Tongue (tissue), 2 donors: ENCODE data around the gene PFN3. TPM values are rescaled to one million over a fixed set of nuclear protein-coding genes. Genes with fewer than 3 reads are reported as not detected.

Source experiments
- DNase-seq: peaks from one replicate; pipeline ENCODE4 v3.0.0-alpha.2; 2015
- total RNA-seq: library from RNA; depleted of rRNA; stranded (reverse); fragments of >200 nt; gene quantifications from one replicate; pipeline ENCODE4 v1.2.3, GENCODE V29; 2014

Gene PFN3
- total RNA-seq, 1 donor from 2014 or later, result not detected

GRCh38 chr5:177437623-177438022, 37.2 kb upstream of the PFN3 start:
- no peak for DNase-seq

DNA sequence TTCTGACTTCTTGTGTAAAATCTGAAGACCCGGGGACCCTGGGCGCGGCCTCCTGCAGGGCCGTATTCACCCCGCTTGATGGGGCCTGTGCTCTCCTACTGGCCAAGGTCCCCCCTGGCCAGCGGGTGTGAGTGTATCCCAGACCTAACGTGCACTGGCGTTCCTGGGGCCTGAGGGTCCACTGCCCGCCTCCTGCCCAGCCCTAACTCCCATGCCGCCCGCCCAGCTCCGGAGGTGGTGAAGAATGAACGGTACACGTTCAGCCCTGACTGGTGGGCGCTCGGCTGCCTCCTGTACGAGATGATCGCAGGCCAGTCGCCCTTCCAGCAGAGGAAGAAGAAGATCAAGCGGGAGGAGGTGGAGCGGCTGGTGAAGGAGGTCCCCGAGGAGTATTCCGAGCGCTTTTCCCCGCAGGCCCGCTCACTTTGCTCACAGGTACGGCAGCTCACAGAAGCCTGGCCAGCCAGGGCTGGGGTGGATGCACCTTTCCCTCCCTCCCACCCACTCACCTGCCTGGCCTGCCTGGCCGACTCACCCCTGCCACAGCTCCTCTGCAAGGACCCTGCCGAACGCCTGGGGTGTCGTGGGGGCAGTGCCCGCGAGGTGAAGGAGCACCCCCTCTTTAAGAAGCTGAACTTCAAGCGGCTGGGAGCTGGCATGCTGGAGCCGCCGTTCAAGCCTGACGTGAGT, 35.5 kb upstream of the PFN3 start:
- no peak for DNase-seq

- DNase-seq, result no peak
Observed at GRCh38 chr5:177434942-177435738, 34.7 kb upstream of the PFN3 start.

DNA sequence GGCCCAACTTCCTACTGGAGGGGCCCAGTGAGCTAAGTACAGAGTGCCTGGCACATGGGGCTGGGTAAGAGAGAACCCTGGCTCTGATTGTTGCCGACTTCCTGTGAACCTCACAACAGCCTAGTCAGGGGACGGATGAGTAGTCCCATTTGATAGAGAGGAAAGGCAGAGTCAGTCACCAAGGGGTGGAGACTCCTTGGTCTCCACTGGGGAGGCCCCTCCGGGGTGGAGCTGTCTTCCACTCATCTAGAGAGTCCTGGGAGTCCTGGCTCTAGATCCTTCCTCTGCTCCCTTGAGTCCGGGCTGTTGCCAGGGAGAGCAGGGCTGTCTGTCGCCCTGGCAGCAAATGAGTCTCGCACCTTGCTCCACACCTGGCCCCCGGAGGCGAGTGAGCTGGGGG, 34.0 kb upstream of the PFN3 start:
- no peak for DNase-seq

DNA sequence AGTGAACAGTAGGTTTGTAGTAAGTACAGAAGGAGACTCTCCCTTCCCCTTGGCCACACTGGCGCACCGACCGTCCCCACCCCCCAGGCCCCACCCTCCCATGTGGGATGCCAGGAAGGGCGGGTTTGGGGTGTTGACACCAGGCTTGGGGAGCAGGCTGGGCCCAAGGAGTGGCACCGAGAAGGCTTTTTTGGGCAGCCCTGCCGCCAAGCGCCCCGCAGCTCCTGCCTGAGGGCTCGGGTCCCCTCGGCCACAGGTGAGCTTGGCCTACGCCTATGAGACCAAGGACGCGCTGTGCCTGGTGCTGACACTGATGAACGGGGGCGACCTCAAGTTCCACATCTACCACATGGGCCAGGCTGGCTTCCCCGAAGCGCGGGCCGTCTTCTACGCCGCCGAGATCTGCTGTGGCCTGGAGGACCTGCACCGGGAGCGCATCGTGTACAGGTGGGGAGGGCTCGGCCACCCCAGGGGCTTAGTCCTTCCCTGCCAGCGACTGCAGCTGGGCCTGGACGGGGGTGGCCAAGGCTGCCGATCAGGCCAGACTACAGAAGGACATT, 33.3 kb upstream of the PFN3 start:
- DNase-seq, result no peak

- DNase-seq, result no peak
Observed at GRCh38 chr5:177432839-177433657, 32.6 kb upstream of the PFN3 start.

- DNase-seq, result no peak
Observed at GRCh38 chr5:177432143-177432838, 31.8 kb upstream of the PFN3 start.

DNA sequence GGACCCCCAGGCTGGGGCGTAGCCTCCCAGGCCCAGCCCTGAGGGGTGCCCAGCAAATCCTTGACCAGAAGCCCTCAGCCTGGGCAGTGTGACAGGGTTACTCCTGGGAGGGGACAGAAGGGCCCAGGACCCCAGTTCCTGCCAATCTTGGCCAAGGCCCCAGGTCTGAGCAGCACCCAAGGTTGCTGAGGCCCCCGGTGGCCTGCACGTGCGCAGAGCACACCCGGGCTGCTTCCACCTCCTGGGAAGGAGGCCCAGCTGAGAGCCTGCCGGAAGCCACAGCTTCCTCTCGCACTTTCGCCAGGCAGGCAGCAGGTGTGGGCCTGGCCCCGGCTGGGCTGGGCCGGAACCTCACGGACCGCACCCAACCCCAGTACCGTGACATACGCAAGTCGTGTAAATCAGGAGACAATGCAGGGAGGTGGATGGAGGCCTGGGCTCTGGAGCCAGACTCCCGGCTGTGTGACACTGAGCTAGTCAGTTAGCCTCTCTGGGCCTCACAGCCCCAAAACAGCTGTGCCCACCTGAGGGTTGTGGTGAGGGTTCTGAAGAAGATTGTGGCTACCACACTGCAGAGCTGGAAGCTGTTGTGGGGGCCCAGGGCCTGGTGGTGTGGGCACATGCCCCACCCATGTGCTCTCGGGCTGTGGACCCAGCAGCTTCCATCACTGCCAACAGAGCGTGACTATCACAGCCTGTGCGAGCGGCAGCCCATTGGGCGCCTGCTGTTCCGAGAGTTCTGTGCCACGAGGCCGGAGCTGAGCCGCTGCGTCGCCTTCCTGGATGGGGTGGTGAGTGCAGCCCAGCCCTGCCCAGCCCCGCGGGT, 31.1 kb upstream of the PFN3 start:
- no peak for DNase-seq

DNA sequence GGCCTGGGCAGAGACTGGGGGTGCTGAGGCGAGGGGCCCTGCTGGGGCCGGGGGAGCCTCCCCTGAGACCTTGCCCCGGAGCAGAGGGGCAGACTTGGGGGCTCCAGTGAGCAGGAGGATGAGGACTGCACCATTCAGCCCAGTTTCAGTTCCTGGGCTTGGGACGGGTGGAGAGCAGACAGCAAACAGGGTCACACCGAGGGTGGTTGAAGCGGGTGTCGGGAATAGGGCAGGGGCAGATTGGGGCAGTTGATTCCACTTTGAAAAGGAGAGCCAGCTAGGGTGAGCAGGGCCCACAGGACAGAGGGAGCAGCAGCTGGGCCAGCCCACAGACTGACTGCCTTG, 30.5 kb upstream of the PFN3 start:
- DNase-seq, result no peak

GRCh38 chr5:177430140-177430951, 29.9 kb upstream of the PFN3 start:
- DNase-seq, result peak; percentile 59

- DNase-seq, result no peak
Observed at GRCh38 chr5:177429248-177430040, 29.0 kb upstream of the PFN3 start.

GRCh38 chr5:177428574-177429217, 28.2 kb upstream of the PFN3 start:
- no peak for DNase-seq

- DNase-seq, result no peak
Observed at GRCh38 chr5:177427919-177428573, 27.6 kb upstream of the PFN3 start.

GRCh38 chr5:177427211-177427822, 26.9 kb upstream of the PFN3 start:
- no peak for DNase-seq

GRCh38 chr5:177426566-177427210, 26.2 kb upstream of the PFN3 start, which contains the start of gene GRK6:
GRK6 (plus strand) TSS chr5:177426676; CDS start chr5:177426846, 170 bp downstream.
- peak; percentile 57 for DNase-seq

- DNase-seq, result peak; percentile 100
Observed at GRCh38 chr5:177425801-177426565, 25.5 kb upstream of the PFN3 start.
